Peyer's patch (tissue), 4 donors: ENCODE data around the gene ADIRF.
"Not testable (repeated sequence)": the region's sequence is repeated elsewhere in the genome, so short reads cannot be mapped to it uniquely, and the experiment has no call there.

ENCODE experiments used
- POLR2A ChIP-seq, 2 donors: fragments of 450-650 bp; IDR thresholded peaks; one replicate each; pipeline ENCODE4 v1.5.1; 2017; ENCODE audit warnings: antibody characterized with exemption in 2 of 2, mild to moderate bottlenecking in 2 of 2, moderate library complexity in 2 of 2
- TF ChIP-seq, protein P1 (sequence below), 6 experiments: fragments of 450-650 bp in 4 of 6; fragments of 200-600 bp in 2 of 6; sonication (generic) in 1 of 6; IDR thresholded peaks; one replicate each; pipeline ENCODE4 v1.5.1; 2017 to 2019; ENCODE audit warnings: antibody characterized with exemption in 6 of 6, mild to moderate bottlenecking in 3 of 6, moderate library complexity in 1 of 6

DNA sequence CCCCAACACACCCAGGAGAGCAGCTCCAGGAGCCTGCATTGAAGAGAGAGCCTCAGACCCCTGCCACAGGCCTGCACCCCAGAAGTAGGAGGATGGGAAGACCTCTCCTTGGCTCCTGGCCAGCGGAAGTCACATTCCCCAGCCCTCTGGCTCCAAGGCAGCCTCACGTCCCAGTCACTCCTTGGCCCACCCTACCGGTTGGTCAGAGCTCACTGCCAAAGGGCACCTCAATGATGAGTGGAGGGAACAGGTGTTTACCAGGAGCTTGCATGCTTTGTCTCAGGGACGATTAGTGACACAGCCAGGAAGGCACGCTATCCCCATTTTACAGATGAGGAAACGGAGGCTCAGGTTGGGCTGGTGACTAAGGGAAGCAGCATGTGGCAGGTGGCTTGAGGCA lies 50.8 kb downstream of the ADIRF start:
- TF ChIP-seq, protein P1, sequence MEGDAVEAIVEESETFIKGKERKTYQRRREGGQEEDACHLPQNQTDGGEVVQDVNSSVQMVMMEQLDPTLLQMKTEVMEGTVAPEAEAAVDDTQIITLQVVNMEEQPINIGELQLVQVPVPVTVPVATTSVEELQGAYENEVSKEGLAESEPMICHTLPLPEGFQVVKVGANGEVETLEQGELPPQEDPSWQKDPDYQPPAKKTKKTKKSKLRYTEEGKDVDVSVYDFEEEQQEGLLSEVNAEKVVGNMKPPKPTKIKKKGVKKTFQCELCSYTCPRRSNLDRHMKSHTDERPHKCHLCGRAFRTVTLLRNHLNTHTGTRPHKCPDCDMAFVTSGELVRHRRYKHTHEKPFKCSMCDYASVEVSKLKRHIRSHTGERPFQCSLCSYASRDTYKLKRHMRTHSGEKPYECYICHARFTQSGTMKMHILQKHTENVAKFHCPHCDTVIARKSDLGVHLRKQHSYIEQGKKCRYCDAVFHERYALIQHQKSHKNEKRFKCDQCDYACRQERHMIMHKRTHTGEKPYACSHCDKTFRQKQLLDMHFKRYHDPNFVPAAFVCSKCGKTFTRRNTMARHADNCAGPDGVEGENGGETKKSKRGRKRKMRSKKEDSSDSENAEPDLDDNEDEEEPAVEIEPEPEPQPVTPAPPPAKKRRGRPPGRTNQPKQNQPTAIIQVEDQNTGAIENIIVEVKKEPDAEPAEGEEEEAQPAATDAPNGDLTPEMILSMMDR (IDR thresholded peaks at IDR 0.05): not testable (repeated sequence)
- TF ChIP-seq POLR2A (IDR thresholded peaks at IDR 0.05): not testable (repeated sequence)
